Adipocyte (in vitro differentiated cells): ENCODE results near the gene DNAJB2.

ENCODE experiments used
- DNase-seq: peaks from one replicate; pipeline ENCODE4 v3.0.0-alpha.2; 2015; ENCODE audit warnings: low read depth
- H3K27me3 ChIP-seq: replicated peaks from 2 replicates; pipeline ENCODE4 v1.7.0; 2013; ENCODE audit warnings: mild to moderate bottlenecking, low read length, moderate library complexity; ENCODE audit not compliant: control insufficient read depth, insufficient read depth
- H3K36me3 ChIP-seq: 2 replicates; pipeline ENCODE4 v1.7.0; 2013; ENCODE audit warnings: low read length, mild to moderate bottlenecking, moderate library complexity; ENCODE audit not compliant: control insufficient read depth, insufficient read depth, severe bottlenecking
- H3K4me1 ChIP-seq: 2 replicates; pipeline ENCODE4 v1.7.0; 2013; ENCODE audit warnings: mild to moderate bottlenecking, low read length, moderate library complexity; ENCODE audit not compliant: control insufficient read depth, insufficient read depth
- H3K4me3 ChIP-seq: 2 replicates; pipeline ENCODE4 v1.7.0; 2013; ENCODE audit warnings: mild to moderate bottlenecking, low read length, moderate library complexity
- H3K9ac ChIP-seq: 2 replicates; pipeline ENCODE4 v1.7.0; 2013; ENCODE audit warnings: mild to moderate bottlenecking, low read length, moderate library complexity
- H3K9me3 ChIP-seq: 2 replicates; pipeline ENCODE4 v1.7.0; 2013; ENCODE audit warnings: mild to moderate bottlenecking, low read length, moderate library complexity; ENCODE audit not compliant: control insufficient read depth

DNAJB2 gene

GRCh38 chr2:219277703-219278654, 1.2 kb upstream of the DNAJB2 start:
- H3K36me3 ChIP-seq: peaks cover 25% of the 10 kb centered on the region
- H3K4me3 ChIP-seq: peak overlapping the region; percentile 74
- H3K27me3 ChIP-seq: no peaks in the 10 kb centered on the region
- H3K4me1 ChIP-seq: peaks cover 36% of the 10 kb centered on the region
- DNase-seq: peak; percentile 92
- H3K9me3 ChIP-seq: no peaks in the 10 kb centered on the region
- peak overlapping the region; percentile 85 for H3K9ac ChIP-seq

GRCh38 chr2:219278655-219279150, 463 bp upstream of the DNAJB2 start:
- H3K27me3 ChIP-seq: no peaks in the 10 kb centered on the region

GRCh38 chr2:219279916-219280516, 850 bp downstream of the DNAJB2 start:
- no peaks in the 10 kb centered on the region for H3K9me3 ChIP-seq
- no peak for DNase-seq
- H3K9ac ChIP-seq: peak overlapping the region; percentile 92
- peaks cover 22% of the 10 kb centered on the region for H3K4me1 ChIP-seq
- H3K4me3 ChIP-seq: peak overlapping the region; percentile 92
- peaks cover 43% of the 10 kb centered on the region for H3K36me3 ChIP-seq
- no peaks in the 10 kb centered on the region for H3K27me3 ChIP-seq

More at GRCh38 chr2:219278655-219279150, 463 bp upstream of the DNAJB2 start:
- H3K4me1 ChIP-seq: peaks cover 35% of the 10 kb centered on the region
- peak overlapping the region; percentile 85 for H3K9ac ChIP-seq
- no peaks in the 10 kb centered on the region for H3K9me3 ChIP-seq
- peaks cover 31% of the 10 kb centered on the region for H3K36me3 ChIP-seq
- peak overlapping the region; percentile 74 for H3K4me3 ChIP-seq
- DNase-seq: no peak

- DNase-seq: no peak
- no peak overlapping the region for H3K4me3 ChIP-seq
- peaks cover 26% of the 10 kb centered on the region for H3K4me1 ChIP-seq
- H3K36me3 ChIP-seq: peaks cover 43% of the 10 kb centered on the region
- H3K27me3 ChIP-seq: no peaks in the 10 kb centered on the region
- no peaks in the 10 kb centered on the region for H3K9me3 ChIP-seq
- H3K9ac ChIP-seq: peak overlapping the region; percentile 92
Measured at GRCh38 chr2:219280651-219281050, 1.5 kb downstream of the DNAJB2 start.

GRCh38 chr2:219281588-219281987, 2.4 kb downstream of the DNAJB2 start:
- H3K36me3 ChIP-seq: peaks cover 43% of the 10 kb centered on the region
- H3K27me3 ChIP-seq: no peaks in the 10 kb centered on the region
- peaks cover 32% of the 10 kb centered on the region for H3K4me1 ChIP-seq
- H3K9me3 ChIP-seq: no peaks in the 10 kb centered on the region
- no peak overlapping the region for H3K9ac ChIP-seq
- DNase-seq: no peak
- no peak overlapping the region for H3K4me3 ChIP-seq

- no peaks in the 10 kb centered on the region for H3K9me3 ChIP-seq
- DNase-seq: no peak
- H3K27me3 ChIP-seq: no peaks in the 10 kb centered on the region
- H3K36me3 ChIP-seq: peaks cover 43% of the 10 kb centered on the region
- H3K4me1 ChIP-seq: peaks cover 37% of the 10 kb centered on the region
- no peak overlapping the region for H3K4me3 ChIP-seq
- H3K9ac ChIP-seq: no peak overlapping the region
Measured at GRCh38 chr2:219282375-219282774, 3.2 kb downstream of the DNAJB2 start.

GRCh38 chr2:219282943-219283581, 3.9 kb downstream of the DNAJB2 start:
- H3K27me3 ChIP-seq: no peaks in the 10 kb centered on the region
- DNase-seq: no peak
- H3K9ac ChIP-seq: no peak overlapping the region
- peaks cover 33% of the 10 kb centered on the region for H3K4me1 ChIP-seq
- H3K9me3 ChIP-seq: no peaks in the 10 kb centered on the region
- H3K36me3 ChIP-seq: peaks cover 43% of the 10 kb centered on the region
- H3K4me3 ChIP-seq: no peak overlapping the region

GRCh38 chr2:219284501-219285372, 5.6 kb downstream of the DNAJB2 start:
- Histone ChIP-seq H3K36me3 (peaks cover 43% of the 10 kb centered on the region), H3K9ac (no peak overlapping the region), H3K9me3 (no peaks in the 10 kb centered on the region), H3K4me3 (no peak overlapping the region), H3K4me1 (peaks cover 30% of the 10 kb centered on the region), H3K27me3 (no peaks in the 10 kb centered on the region)
- DNase-seq: no peak

- Histone ChIP-seq H3K9ac (no peak overlapping the region), H3K4me3 (no peak overlapping the region), H3K27me3 (no peaks in the 10 kb centered on the region), H3K9me3 (no peaks in the 10 kb centered on the region), H3K36me3 (peaks cover 43% of the 10 kb centered on the region), H3K4me1 (peaks cover 29% of the 10 kb centered on the region)
- no peak for DNase-seq
Measured at GRCh38 chr2:219285373-219285735, 6.2 kb downstream of the DNAJB2 start.

- Histone ChIP-seq H3K9ac (peak overlapping the region; percentile 51), H3K36me3 (peaks cover 38% of the 10 kb centered on the region), H3K4me1 (peaks cover 27% of the 10 kb centered on the region), H3K27me3 (no peaks in the 10 kb centered on the region), H3K4me3 (no peak overlapping the region), H3K9me3 (no peaks in the 10 kb centered on the region)
- DNase-seq: peak; percentile 49
Measured at GRCh38 chr2:219285894-219286425, 6.8 kb downstream of the DNAJB2 start.
